HG03108 (cell line): Measurements from ENCODE around the gene RALA.
A peak's percentile ranks its signal among the peaks of the same experiment; 100 is the strongest.
"Not testable (repeated sequence)": the region's sequence is repeated elsewhere in the genome, so short reads cannot be mapped to it uniquely, and the experiment has no call there.

Experiments
- ATAC-seq: cut with Tn5 transposase; IDR thresholded peaks from one replicate; pipeline ENCODE4 v1.9.1; 2021; ENCODE audit warnings: moderate library complexity; ENCODE audit not compliant: unreplicated experiment

RALA gene

GRCh38 chr7:39721345-39721744 is 98.0 kb downstream of the RALA start:
- no peak for ATAC-seq

DNA sequence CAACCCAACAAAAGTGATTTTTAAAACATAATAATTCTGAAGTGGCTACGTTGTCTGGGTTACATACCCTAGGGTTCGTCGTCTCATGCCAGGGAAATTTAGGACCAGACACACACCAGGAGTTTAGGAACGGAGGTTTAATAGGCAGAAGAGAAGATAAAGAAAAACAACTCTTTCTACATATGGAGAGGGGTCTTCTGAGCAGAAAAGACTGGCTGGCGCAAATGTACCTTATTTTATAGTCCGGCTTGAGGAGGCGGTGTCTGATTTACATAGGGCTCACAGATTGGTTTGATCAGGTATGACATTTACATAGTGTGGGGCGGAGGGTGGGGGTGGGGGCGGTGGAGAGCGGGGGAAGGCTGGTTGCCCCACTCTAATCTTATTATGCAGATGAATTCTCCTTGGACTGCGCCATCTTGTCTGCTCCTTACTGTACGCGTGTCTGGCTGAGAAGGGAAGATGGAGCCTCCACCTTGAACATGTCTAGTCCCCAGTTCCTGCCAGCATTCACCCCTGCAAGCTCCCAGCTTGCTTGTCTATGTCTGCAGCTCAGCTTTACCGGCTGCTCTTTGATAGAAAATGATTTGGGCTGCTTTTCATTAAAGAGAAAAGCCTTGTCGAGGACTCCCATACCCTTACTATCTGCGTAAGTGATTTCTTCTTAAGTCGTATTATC is 98.7 kb downstream of the RALA start:
- no peak for ATAC-seq

- no peak for ATAC-seq
Observed at GRCh38 chr7:39727231-39728012, 104.0 kb downstream of the RALA start.

DNA sequence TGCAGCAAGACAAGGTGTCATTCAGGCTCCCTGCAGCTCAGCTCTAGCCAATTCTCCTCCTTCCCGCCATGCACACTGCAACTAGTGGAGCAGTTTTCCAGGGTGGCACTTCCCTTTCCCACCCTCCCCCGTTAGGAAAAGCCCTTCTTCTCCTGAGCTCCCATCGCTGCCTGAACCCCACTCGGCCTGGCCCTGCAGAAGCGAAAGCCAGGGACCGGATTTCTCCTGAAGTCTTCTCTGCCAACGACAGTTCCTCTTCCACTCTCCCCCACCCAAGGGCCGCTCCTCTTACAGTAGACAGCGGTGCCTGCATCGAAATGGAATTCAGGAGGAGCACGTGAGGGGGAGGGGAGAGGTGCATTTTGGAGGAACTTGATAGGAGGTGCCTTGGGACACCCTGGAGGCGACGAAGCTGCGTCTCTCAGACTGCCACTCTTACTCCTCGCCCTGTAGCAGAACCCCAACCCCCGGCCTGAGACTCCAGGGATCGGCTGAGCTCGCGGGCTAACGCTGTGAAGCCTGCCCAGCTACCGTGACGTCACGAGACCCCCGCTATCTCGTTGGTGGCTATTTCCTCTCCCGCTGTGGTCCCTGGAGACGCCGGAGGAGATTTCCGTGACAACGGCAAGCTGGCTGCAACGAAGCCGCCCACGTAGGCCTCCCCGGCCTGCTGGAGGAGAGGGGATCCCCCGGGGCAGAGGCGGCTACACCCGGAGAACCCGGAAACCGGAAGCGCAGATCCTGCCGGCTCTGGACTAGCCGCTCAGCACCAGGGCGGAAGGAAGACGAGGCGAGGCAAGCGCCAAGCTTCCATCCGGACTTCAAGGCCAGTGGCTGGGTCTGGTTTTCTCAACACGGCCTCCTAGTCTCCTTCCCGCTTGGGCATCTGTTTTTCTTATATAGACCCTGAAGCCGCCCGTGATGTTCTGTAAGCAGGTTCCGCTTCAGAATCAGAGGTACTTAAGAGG is 109.7 kb downstream of the RALA start:
- peak; percentile 94 for ATAC-seq

GRCh38 chr7:39733881-39734632 is 110.7 kb downstream of the RALA start:
- no peak for ATAC-seq

GRCh38 chr7:39734633-39735004 is 111.2 kb downstream of the RALA start:
- no peak for ATAC-seq

- ATAC-seq = no peak
Observed at GRCh38 chr7:39735903-39736302, 112.5 kb downstream of the RALA start.

DNA sequence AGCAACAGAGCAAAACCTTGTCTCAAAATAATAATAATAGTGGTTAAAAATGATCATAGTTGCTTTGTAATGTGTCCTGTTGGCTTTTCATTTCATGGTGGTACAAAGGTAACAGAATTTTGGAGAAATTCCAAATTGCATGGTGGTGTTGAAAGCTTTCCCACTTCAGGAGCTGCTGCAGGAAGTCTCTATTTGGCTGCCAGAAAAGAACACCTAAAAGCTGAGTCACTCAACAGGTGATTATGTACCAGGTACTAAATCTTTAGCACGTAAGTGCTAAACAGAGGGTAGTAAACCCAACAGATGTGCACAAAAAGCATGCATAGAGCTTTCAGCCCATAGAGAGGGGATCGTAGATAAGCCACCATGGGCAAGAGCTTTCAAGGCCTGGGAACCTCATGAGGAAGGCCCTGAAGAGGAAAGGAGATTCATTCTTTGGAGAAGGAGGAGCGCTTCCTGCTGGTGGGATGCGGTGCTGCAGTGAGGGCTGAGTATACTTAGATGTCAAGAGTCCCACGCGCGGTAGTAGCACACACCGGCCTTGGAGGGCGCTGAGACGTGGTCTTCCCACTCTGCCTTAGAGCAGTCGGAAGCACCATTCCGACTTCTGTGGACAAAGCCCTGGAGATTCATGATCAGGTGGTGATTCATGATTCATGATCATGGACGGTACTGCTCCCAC is 118.7 kb downstream of the RALA start:
- ATAC-seq = peak; percentile 53

DNA sequence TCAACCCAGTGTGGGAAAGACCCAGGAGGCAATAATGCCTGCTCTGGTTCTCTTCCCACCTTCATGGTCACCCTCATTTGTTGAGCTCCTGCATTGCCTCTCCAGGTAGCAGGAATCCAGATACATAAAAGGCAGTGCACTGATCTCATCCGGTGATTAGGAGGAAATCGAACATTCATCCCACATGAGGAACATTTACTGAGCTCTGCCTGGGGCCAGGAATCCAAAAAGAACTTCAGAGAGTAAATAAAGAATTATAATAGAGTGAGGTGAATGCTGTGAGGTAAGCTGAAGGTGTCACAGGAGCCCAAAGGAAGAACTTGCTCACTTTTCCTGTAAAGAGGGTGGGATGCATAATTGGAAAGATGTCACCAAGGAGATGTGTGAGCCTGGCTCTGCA is 121.2 kb downstream of the RALA start:
- ATAC-seq = no peak

DNA sequence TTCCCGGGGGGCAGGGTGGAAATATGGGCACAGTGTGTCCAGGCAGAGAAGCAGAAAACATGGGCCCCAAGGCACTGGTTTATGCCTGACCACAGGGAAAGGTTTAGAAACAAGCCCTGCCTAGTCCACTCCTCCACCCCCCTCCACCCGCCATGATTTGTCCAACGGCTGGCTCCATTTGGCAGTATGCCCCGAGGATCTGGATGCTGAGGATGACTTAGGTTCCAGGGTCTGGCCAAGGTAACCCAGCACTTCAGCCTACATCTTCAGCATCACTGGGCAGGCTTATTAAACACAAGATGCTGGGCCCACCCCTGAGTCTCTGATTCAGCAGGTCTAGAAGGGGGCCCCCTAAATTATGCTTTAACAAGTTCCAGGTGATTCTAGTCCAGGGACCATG is 121.9 kb downstream of the RALA start:
- no peak for ATAC-seq

DNA sequence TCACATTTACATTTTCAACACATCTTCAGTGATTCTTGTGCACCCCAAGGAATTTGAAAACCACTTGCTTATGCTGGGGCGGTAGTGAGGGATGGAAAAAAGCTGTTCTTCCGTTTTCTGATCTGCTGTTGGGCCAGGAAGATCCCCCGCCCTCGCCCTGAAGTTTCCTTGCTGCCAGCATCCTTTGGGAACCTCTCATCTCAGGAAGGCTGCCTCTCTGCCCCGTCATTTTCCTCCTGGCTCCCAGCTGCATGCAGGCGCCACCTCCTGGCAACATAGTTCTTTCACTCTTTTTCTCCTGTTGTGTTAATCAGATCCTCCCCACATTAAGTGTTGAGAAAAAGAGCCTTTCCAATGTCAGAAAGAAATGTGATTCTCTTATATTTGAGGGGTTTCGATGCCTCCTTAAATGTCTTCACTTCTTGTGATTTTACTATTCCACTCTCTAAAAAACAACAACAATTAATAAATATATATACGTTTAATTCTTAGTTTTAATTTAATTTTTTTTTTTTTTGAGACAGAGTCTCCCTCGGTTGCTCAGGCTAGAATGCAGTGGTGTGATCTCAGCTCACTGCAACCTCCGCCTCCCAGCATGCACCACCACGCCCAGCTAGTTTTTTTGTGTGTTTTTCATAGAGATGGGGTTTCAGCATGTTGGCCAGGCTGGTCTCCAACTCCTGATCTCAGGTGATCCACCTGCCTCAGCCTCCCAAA is 122.9 kb downstream of the RALA start:
- peak; percentile 62 for ATAC-seq

- ATAC-seq = no peak
Observed at GRCh38 chr7:39749177-39749576, 125.8 kb downstream of the RALA start.

DNA sequence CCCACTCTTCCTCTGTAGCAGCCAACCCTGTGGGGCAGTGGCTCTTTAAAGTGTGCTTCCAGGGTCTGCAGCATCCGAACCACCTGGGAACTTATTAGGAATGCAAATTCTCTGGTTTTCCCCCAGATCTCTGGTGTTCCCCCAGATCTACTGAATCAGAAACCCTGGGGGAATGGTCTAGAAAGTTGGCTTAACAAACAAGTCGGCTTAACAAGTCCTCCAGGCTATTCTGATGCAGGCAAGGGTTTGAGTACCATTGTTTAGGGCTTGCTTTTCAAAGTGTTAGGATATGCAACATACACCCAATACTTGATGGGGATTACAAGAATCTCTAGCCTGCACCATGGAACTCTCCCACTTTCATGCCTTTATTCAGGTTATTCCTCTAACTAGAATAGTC is 126.3 kb downstream of the RALA start:
- ATAC-seq = no peak

DNA sequence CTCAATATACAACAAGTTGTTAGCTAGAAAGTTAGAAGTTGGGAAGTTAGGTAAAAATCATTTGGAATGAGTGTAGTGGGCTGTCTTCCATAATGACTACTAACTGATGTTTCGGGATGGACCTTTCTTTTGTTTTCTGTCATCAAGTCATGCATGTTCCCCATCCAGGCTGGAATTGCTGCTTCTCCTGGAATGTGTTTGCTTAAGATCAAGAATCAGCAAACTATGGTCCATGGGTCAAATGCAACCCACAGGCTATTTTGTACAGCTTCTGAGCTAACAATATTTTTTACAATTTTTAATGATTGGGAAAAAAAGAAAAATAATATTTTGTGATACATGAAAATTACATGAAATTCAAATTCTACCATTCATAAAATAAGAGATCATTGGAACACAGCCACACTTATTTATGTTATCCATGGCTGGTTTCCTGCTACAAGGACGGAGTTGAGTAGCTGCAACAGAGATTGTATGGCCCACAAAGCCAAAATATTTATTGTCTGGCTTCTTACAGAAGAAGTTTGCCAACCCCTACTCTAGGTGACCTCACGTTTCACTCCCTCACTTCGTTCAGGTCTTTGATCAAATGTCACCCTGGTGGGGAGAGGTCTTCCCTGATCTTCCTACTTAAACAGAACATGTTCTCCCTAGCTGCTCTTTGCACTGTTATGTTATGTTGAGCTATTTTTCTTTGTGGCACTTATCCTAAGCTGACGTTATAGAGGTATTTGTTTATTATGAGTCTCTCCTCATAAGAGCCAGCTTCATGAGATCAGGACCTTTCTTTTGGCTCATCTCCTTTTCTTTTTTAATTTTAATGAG is 127.1 kb downstream of the RALA start:
- ATAC-seq = no peak

DNA sequence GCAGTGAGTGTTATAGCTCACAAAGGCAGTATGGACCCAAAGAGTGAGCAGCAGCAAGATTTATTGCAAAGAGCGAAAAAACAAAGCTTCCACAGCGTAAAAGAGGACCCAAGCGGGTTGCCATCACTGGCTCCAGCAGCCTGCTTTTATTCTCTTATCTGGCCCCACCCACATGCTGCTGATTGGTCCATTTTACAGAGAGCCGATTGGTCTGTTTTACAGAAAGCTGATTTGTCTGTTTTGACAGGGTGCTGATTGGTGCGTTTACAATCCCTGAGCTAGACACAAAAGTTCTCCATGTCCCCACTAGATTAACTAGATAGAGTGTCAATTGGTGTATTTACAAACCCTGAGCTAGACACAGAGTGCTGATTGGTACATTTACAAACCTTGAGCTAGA is 129.9 kb downstream of the RALA start:
- ATAC-seq = not testable (repeated sequence)

DNA sequence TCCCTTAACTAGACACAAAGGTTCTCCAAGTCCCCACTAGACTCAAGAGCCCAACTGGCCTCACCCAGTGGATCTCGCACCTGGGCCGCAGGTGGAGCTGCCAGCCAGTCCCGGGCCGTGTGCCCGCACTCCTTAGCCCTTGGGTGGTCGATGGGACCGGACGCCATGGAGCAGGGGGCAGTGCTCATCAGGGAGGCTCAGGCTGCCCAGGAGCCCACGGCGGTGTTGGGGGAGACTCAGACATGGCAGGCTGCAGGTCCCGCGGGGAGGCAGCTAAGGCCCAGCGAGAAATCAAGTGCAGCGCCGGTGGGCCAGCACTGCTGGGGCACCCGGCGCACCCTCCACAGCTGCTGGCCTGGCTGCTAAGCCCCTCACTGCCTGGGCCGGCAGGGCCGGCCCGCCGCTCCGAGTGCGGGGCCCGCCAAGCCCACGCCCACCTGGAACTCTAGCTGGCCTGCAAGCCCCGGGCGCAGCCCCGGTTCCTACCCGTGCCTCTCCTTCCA is 130.5 kb downstream of the RALA start:
- no peak for ATAC-seq

DNA sequence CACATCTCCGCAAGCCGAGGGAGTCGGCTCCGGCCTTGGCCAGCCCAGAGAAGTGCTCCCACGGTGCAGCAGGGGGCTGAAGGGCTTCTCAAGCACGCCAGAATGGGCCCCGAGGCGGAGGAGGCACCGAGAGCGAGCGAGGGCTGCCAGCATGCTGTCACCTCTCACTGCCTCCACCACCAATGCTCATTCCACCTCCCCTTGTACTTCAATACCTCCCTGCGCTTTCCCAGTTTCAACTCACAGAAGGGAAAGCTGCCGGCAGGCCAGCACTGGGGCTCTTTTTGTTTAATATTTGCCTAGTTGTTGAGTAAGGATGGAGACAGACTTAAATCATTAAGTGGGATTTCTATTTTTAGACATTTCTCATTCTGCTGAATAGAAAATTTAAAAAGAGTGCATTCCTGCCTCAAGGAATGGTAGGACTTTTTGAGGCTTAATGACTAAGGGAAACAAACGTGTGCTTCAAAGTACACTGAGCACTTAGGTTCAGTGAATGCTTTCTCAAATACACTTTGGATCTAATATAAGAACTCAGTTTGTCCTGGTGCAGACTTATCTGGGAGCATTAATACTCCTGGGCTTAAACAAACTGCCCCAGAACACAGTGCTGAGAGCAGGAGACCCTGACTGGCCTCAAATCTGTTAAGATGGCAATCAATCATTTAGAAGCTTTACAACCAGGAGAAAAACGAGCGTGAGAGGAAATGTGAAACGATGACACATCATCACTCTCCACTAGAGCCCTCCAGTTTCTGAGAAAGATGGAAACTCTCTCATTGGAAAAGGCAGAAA is 131.2 kb downstream of the RALA start:
- no peak for ATAC-seq

DNA sequence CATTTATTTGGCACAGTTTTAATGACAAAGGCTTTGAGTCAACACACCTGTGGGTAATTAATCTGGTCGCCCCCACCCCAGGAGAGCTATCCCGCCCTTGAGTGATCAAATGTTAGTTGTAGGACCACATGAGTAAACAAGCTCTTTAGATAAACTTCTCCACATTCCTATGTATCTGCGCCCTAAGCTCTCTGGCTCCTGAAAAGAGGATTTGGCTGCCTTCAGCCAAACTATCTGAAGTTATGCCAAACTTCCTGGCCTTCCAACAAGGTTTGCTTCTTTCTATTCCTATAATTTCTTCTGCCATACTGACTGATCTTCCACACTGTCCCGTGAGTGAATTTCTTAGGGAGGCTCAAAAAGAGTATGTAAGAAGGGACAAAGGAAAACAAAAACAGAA is 134.2 kb downstream of the RALA start:
- no peak for ATAC-seq
